Gastrocnemius medialis (tissue), 4 donors: ENCODE results near the gene ITPR2. TPM values are rescaled to one million over a fixed set of nuclear protein-coding genes. Genes with fewer than 3 reads are reported as not detected.
"Not testable (repeated sequence)": the region's sequence is repeated elsewhere in the genome, so short reads cannot be mapped to it uniquely, and the experiment has no call there.

Experiments used
- ATAC-seq, 2 donors: fragments of 150-250 bp; one replicate each; pipeline ENCODE4 v1.9.1; 2016
- DNase-seq, 2 donors: peaks; one replicate each; pipeline ENCODE4 v3.0.0-alpha.2; 2019
- H3K27ac ChIP-seq, 4 donors: fragments of 200-600 bp; sonication (generic); 1 replicate in 1 of 4; 2 replicates in 3 of 4; pipeline ENCODE4 v1.5.1; 2016 to 2018; ENCODE audit warnings: mild to moderate bottlenecking in 2 of 4, moderate library complexity in 1 of 4
- H3K27me3 ChIP-seq, 3 donors: fragments of 200-600 bp; sonication (generic) in 2 of 3; 1 replicate in 1 of 3; 2 replicates in 2 of 3; pipeline versions ENCODE4 v1.5.1 to v1.6.0; 2016 to 2019; ENCODE audit warnings: mild to moderate bottlenecking in 1 of 3, moderate library complexity in 1 of 3
- H3K36me3 ChIP-seq, 2 donors: fragments of 200-600 bp; sonication (generic) in 1 of 2; one replicate each; pipeline ENCODE4 v1.5.1; 2017 to 2018
- H3K4me1 ChIP-seq, 2 donors: fragments of 200-600 bp; sonication (generic) in 1 of 2; one replicate each; pipeline ENCODE4 v1.5.1; 2016 to 2017; ENCODE audit warnings: mild to moderate bottlenecking in 2 of 2
- H3K4me3 ChIP-seq, 4 donors: fragments of 200-600 bp; sonication (generic) in 3 of 4; 1 replicate in 1 of 4; 2 replicates in 3 of 4; pipeline ENCODE4 v1.5.1; 2016 to 2019; ENCODE audit warnings: mild to moderate bottlenecking in 2 of 4
- H3K9me3 ChIP-seq, 3 donors: fragments of 200-600 bp; sonication (generic) in 2 of 3; 1 replicate in 1 of 3; 2 replicates in 2 of 3; pipeline ENCODE4 v1.5.1; 2016 to 2019
- CTCF ChIP-seq, 5 experiments: fragments of 450-650 bp in 3 of 5; fragments of 200-600 bp in 2 of 5; sonication (generic) in 2 of 5; IDR thresholded peaks in 4 of 5; conservative IDR thresholded peaks in 1 of 5; 1 replicate in 4 of 5; 2 replicates in 1 of 5; pipeline ENCODE4 v1.5.1; 2016 to 2019; ENCODE audit warnings: antibody characterized with exemption in 5 of 5, mild to moderate bottlenecking in 3 of 5, moderate library complexity in 3 of 5
- POLR2A ChIP-seq, 2 donors: fragments of 450-650 bp; IDR thresholded peaks; one replicate each; pipeline ENCODE4 v1.6.1; 2017; ENCODE audit warnings: antibody characterized with exemption in 2 of 2, mild to moderate bottlenecking in 2 of 2, moderate library complexity in 2 of 2
- in situ Hi-C, 4 donors: fragments of 200-750 bp; cut with MboI; loops; one replicate each; pipeline versions ENCODE4 v1.15.0 to v1.8.0; 2017; ENCODE audit warnings: low sequenced_read_pairs in 4 of 4
- intact Hi-C: fragments of 100-400 bp; cut with DNase I; formaldehyde crosslinking; loops from one replicate; pipeline ENCODE4 v1.15.1; 2023; ENCODE audit warnings: low total_unique reads
- total RNA-seq, 4 donors: library from RNA; depleted of rRNA; stranded (reverse); fragments of >200 nt; gene quantifications; one replicate each; pipeline versions ENCODE4 v1.1.0 to v1.2.3, GENCODE V29; 2016

Gene ITPR2
- total RNA-seq, 4 donors from 2014 or later: 3.8 to 23.8 (median 4.1) TPM

GRCh38 chr12:26317942-26318575 lies 514.9 kb downstream of the ITPR2 start:
- H3K4me1 ChIP-seq: peaks cover 0 to 8% of the 10 kb centered on the region in 2 donors
- no peak overlapping the region for H3K4me3 ChIP-seq
- TF ChIP-seq POLR2A (IDR thresholded peaks at IDR 0.05) (no peak), CTCF (IDR thresholded peaks at IDR 0.05 in 4 of 5, conservative IDR thresholded peaks at IDR 0.05 in 1 of 5) (no peak)
- H3K27ac ChIP-seq: peak overlapping the region; percentile 2 to 57 (median 40)
- H3K36me3 ChIP-seq: no peaks in the 10 kb centered on the region
- no peaks in the 10 kb centered on the region for H3K9me3 ChIP-seq
- ATAC-seq: peak; percentile 83 to 87
- intact Hi-C loops: no loop called here
- in situ Hi-C loops: no loop called here
- no peaks in the 10 kb centered on the region for H3K27me3 ChIP-seq
- DNase-seq: no peak

- H3K4me3 ChIP-seq, H3K4me1 ChIP-seq, H3K36me3 ChIP-seq, H3K9me3 ChIP-seq, H3K27me3 ChIP-seq, H3K27ac ChIP-seq, ATAC-seq, intact Hi-C loops, in situ Hi-C loops, DNase-seq: not testable (repeated sequence)
Measured at GRCh38 chr12:26314103-26314502, 518.9 kb downstream of the ITPR2 start.

- H3K27me3 ChIP-seq, in situ Hi-C loops, H3K36me3 ChIP-seq, H3K4me1 ChIP-seq, H3K9me3 ChIP-seq, DNase-seq, ATAC-seq, H3K4me3 ChIP-seq, H3K27ac ChIP-seq, intact Hi-C loops: not testable (repeated sequence)
Measured at GRCh38 chr12:26310489-26310888, 522.5 kb downstream of the ITPR2 start.

GRCh38 chr12:26309634-26310033 lies 523.4 kb downstream of the ITPR2 start:
- no peaks in the 10 kb centered on the region for H3K36me3 ChIP-seq
- in situ Hi-C loops (loop anchor here in 1 of 4 donors (10.0 kb wide), 1 partner anchor 215 kb away; no protein-coding TSS in a partner anchor), intact Hi-C loops (loop anchor here (10.0 kb wide), 1 partner anchor 215 kb away; no protein-coding TSS in a partner anchor)
- TF ChIP-seq POLR2A (IDR thresholded peaks at IDR 0.05) (no peak), CTCF (IDR thresholded peaks at IDR 0.05 in 4 of 5, conservative IDR thresholded peaks at IDR 0.05 in 1 of 5) (no peak)
- H3K9me3 ChIP-seq: no peaks in the 10 kb centered on the region
- no peaks in the 10 kb centered on the region for H3K4me1 ChIP-seq
- DNase-seq (no peak), ATAC-seq (no peak)
- H3K27ac ChIP-seq: no peak overlapping the region
- no peaks in the 10 kb centered on the region for H3K27me3 ChIP-seq
- no peak overlapping the region for H3K4me3 ChIP-seq

- intact Hi-C loops (loop anchor here (10.0 kb wide), 1 partner anchor 209 kb away; no protein-coding TSS in a partner anchor), in situ Hi-C loops (loop anchor here in 1 of 4 donors (10.0 kb wide), 1 partner anchor 209 kb away; no protein-coding TSS in a partner anchor)
- Histone ChIP-seq H3K4me3 (no peak overlapping the region), H3K27me3 (no peaks in the 10 kb centered on the region), H3K4me1 (no peaks in the 10 kb centered on the region), H3K27ac (no peak overlapping the region), H3K9me3 (no peaks in the 10 kb centered on the region), H3K36me3 (no peaks in the 10 kb centered on the region)
- no peak for ATAC-seq
- TF ChIP-seq CTCF (IDR thresholded peaks at IDR 0.05 in 4 of 5, conservative IDR thresholded peaks at IDR 0.05 in 1 of 5): no peak
- no peak for TF ChIP-seq POLR2A (IDR thresholded peaks at IDR 0.05)
- DNase-seq: no peak
Measured at GRCh38 chr12:26304273-26304672, 528.7 kb downstream of the ITPR2 start.
